SK-N-SH treated with all-trans-retinoic acid at 6 μM for 48 hours (cell line): ENCODE data around the gene CHSY1.

Experiments used
- ATAC-seq: fragments of 200-7000 bp; cut with Tn5 transposase; 3 replicates; pipeline ENCODE4 v1.9.1; 2020; ENCODE audit warnings: mild to moderate bottlenecking, moderate library complexity
- ARNTL ChIP-seq: fragments of 450-650 bp; formaldehyde crosslinking; IDR thresholded peaks from 2 replicates; pipeline ENCODE4 v1.5.0; 2020; ENCODE audit warnings: low read depth, mild to moderate bottlenecking, moderate library complexity, borderline replicate concordance
- BACH2 ChIP-seq: fragments of 250-450 bp; sonication (Bioruptor Pico); IDR thresholded peaks from 2 replicates; pipeline ENCODE4 v1.9.0; 2021; ENCODE audit warnings: mild to moderate bottlenecking, borderline replicate concordance
- CSDC2 ChIP-seq: fragments of 250-450 bp; sonication (Bioruptor Pico); IDR thresholded peaks from 2 replicates; pipeline ENCODE4 v1.5.0; 2020; ENCODE audit warnings: mild to moderate bottlenecking, moderate library complexity
- ESRRG ChIP-seq: fragments of 250-450 bp; sonication (Bioruptor Pico); IDR thresholded peaks from 2 replicates; pipeline ENCODE4 v1.6.1; 2021; ENCODE audit warnings: mild to moderate bottlenecking
- GLIS3 ChIP-seq: fragments of 250-450 bp; sonication (Bioruptor Pico); IDR thresholded peaks from 2 replicates; pipeline ENCODE4 v1.5.0; 2020; ENCODE audit warnings: mild to moderate bottlenecking, moderate library complexity
- ISL1 ChIP-seq: fragments of 250-450 bp; sonication (Bioruptor Pico); IDR thresholded peaks from 2 replicates; pipeline ENCODE4 v2.1.2; 2022; ENCODE audit warnings: mild to moderate bottlenecking, moderate library complexity
- OSR1 ChIP-seq: fragments of 250-450 bp; sonication (Bioruptor Pico); IDR thresholded peaks from 2 replicates; pipeline ENCODE4 v1.8.0; 2022; ENCODE audit warnings: moderate library complexity, mild to moderate bottlenecking, inconsistent platforms
- PATZ1 ChIP-seq: fragments of 250-450 bp; sonication (Bioruptor Pico); IDR thresholded peaks from 2 replicates; pipeline ENCODE4 v1.8.0; 2020; ENCODE audit warnings: mild to moderate bottlenecking, moderate library complexity, borderline replicate concordance
- RARB ChIP-seq: fragments of 250-450 bp; sonication (Bioruptor Pico); IDR thresholded peaks from 2 replicates; pipeline ENCODE4 v1.8.0; 2021; ENCODE audit warnings: mild to moderate bottlenecking, moderate library complexity
- TCF4 ChIP-seq: fragments of 250-450 bp; sonication (Bioruptor Pico); IDR thresholded peaks from 2 replicates; pipeline ENCODE4 v1.8.0; 2021; ENCODE audit warnings: mild to moderate bottlenecking, moderate library complexity, borderline replicate concordance
- TOX ChIP-seq: fragments of 250-450 bp; sonication (Bioruptor Pico); IDR thresholded peaks from 2 replicates; pipeline ENCODE4 v1.8.0; 2021; ENCODE audit warnings: mild to moderate bottlenecking, moderate library complexity, borderline replicate concordance
- ZFP3 ChIP-seq: fragments of 250-450 bp; sonication (Bioruptor Pico); IDR thresholded peaks from 2 replicates; pipeline ENCODE4 v1.5.0; 2020; ENCODE audit warnings: mild to moderate bottlenecking, moderate library complexity
- ZNF565 ChIP-seq: fragments of 450-650 bp; formaldehyde crosslinking; conservative IDR thresholded peaks from 2 replicates; pipeline ENCODE4 v1.5.0; 2020; ENCODE audit warnings: low read depth, mild to moderate bottlenecking, moderate library complexity
- ZNF70 ChIP-seq: fragments of 450-650 bp; formaldehyde crosslinking; IDR thresholded peaks from 2 replicates; pipeline ENCODE4 v1.5.0; 2020; ENCODE audit warnings: mild to moderate bottlenecking, moderate library complexity
- ZNF8 ChIP-seq: fragments of 450-650 bp; formaldehyde crosslinking; IDR thresholded peaks from 2 replicates; pipeline ENCODE4 v1.5.0; 2020; ENCODE audit warnings: mild to moderate bottlenecking, moderate library complexity
- TF ChIP-seq, protein P1 (sequence below): fragments of 250-450 bp; sonication (Bioruptor Pico); IDR thresholded peaks from 2 replicates; pipeline ENCODE4 v1.5.1; 2020; ENCODE audit warnings: low read depth, mild to moderate bottlenecking, moderate library complexity
- TF ChIP-seq, protein P2 (sequence below): fragments of 250-450 bp; sonication (Bioruptor Pico); IDR thresholded peaks from 2 replicates; pipeline ENCODE4 v1.5.1; 2021; ENCODE audit warnings: mild to moderate bottlenecking, moderate library complexity
- TF ChIP-seq, protein P3 (sequence below): fragments of 250-450 bp; sonication (Bioruptor Pico); IDR thresholded peaks from 2 replicates; pipeline ENCODE4 v1.5.0; 2020; ENCODE audit warnings: mild to moderate bottlenecking, moderate library complexity
- TF ChIP-seq, protein P4 (sequence below): fragments of 250-450 bp; sonication (Bioruptor Pico); IDR thresholded peaks from 2 replicates; pipeline ENCODE4 v1.8.0; 2021; ENCODE audit warnings: low read depth, mild to moderate bottlenecking, moderate library complexity, borderline replicate concordance

CHSY1 gene

GRCh38 chr15:101129851-101130380 lies 121.9 kb downstream of the CHSY1 start:
- no peak for ATAC-seq
- no peak for TF ChIP-seq ISL1 (CRISPR knock-in tag)
- no peak for TF ChIP-seq GLIS3 (CRISPR knock-in tag)
- TF ChIP-seq, protein P1, sequence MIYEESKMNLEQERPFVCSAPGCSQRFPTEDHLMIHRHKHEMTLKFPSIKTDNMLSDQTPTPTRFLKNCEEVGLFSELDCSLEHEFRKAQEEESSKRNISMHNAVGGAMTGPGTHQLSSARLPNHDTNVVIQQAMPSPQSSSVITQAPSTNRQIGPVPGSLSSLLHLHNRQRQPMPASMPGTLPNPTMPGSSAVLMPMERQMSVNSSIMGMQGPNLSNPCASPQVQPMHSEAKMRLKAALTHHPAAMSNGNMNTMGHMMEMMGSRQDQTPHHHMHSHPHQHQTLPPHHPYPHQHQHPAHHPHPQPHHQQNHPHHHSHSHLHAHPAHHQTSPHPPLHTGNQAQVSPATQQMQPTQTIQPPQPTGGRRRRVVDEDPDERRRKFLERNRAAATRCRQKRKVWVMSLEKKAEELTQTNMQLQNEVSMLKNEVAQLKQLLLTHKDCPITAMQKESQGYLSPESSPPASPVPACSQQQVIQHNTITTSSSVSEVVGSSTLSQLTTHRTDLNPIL (CRISPR knock-in tag) = no peak
- no peak for TF ChIP-seq TOX (CRISPR knock-in tag)
- TF ChIP-seq, protein P2, sequence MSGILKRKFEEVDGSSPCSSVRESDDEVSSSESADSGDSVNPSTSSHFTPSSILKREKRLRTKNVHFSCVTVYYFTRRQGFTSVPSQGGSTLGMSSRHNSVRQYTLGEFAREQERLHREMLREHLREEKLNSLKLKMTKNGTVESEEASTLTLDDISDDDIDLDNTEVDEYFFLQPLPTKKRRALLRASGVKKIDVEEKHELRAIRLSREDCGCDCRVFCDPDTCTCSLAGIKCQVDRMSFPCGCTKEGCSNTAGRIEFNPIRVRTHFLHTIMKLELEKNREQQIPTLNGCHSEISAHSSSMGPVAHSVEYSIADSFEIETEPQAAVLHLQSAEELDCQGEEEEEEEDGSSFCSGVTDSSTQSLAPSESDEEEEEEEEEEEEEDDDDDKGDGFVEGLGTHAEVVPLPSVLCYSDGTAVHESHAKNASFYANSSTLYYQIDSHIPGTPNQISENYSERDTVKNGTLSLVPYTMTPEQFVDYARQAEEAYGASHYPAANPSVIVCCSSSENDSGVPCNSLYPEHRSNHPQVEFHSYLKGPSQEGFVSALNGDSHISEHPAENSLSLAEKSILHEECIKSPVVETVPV (CRISPR knock-in tag) = no peak
- TF ChIP-seq, protein P3, sequence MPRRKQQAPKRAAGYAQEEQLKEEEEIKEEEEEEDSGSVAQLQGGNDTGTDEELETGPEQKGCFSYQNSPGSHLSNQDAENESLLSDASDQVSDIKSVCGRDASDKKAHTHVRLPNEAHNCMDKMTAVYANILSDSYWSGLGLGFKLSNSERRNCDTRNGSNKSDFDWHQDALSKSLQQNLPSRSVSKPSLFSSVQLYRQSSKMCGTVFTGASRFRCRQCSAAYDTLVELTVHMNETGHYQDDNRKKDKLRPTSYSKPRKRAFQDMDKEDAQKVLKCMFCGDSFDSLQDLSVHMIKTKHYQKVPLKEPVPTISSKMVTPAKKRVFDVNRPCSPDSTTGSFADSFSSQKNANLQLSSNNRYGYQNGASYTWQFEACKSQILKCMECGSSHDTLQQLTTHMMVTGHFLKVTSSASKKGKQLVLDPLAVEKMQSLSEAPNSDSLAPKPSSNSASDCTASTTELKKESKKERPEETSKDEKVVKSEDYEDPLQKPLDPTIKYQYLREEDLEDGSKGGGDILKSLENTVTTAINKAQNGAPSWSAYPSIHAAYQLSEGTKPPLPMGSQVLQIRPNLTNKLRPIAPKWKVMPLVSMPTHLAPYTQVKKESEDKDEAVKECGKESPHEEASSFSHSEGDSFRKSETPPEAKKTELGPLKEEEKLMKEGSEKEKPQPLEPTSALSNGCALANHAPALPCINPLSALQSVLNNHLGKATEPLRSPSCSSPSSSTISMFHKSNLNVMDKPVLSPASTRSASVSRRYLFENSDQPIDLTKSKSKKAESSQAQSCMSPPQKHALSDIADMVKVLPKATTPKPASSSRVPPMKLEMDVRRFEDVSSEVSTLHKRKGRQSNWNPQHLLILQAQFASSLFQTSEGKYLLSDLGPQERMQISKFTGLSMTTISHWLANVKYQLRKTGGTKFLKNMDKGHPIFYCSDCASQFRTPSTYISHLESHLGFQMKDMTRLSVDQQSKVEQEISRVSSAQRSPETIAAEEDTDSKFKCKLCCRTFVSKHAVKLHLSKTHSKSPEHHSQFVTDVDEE = no peak
- no peak for TF ChIP-seq ZFP3
- TF ChIP-seq ARNTL (CRISPR knock-in tag) = no peak
- TF ChIP-seq RARB = no peak
- TF ChIP-seq, all 23 proteins: peak for 0

DNA sequence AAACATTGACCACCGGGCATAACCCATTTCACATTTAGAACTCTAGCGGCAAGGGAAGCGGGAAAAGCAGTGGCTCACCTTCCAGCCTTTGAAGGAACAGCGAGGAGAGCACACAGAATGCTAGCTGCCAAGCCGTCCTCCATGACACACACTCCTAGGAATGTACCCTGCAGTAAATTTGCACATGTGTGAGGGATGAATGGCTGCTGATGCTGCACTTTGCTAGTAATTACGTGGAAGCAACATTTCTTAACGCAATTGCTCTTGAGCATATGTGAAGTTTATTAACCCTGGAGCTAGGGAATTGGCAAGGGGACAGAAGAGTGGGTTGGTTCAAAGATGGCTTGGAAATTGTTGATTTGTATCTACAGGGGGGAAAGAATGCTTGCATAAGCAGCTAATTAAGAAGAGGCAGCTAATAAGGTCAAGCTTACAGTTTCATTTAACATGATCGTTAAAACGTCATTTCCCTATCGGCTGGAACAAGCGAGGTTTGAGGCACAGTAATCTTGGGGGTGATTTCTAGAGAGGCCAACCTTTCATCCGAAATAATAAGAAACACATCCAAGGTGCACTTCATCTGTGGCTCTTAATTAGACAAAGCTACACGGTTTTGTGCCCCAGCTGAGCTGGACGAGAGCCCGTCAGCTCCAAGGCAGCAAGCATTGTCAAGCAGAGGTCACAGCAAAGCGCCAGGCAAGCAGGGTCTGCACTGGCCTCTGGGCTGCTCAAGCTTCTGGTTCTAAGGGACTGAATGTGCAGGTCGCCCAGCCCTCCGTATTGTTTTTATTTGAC lies 123.4 kb downstream of the CHSY1 start:
- peak; percentile 74 for ATAC-seq
- no peak for TF ChIP-seq BACH2 (CRISPR knock-in tag)
- no peak for TF ChIP-seq CSDC2
- TF ChIP-seq ZNF70 (CRISPR knock-in tag) = peak; percentile 77
- no peak for TF ChIP-seq ARNTL (CRISPR knock-in tag)
- TF ChIP-seq ISL1 (CRISPR knock-in tag) = peak; percentile 8; the same call in 1 of the 2 replicates
- TF ChIP-seq TCF4 (CRISPR knock-in tag) = no peak

DNA sequence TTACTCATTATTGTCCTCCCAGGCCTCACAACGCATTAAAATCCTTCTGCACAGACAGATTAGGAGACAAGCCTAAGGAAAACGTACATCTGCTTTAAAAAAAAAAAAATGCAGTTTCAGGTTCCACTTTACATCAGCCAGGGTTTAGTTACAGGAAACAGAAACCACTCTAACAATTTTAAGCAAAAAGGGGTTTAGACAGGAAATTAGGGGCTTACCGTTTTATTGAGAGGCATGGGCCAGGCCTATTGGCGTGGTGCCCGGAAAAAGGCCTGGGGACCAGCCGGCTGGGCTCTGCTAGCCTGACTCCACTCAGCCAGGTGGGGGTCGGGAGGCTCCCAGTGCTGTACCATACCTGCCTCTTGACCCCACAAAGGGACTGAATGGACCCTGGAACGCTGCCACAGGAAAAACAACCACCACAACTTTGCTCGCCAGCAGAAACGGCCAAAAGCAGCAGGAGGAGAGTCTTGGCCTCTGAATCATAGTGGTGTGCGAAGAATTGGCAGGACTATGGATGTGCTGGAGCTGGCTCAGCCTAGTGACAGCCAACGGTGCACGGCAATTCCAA lies 124.3 kb downstream of the CHSY1 start:
- peak; percentile 89 for ATAC-seq
- TF ChIP-seq, protein P4, sequence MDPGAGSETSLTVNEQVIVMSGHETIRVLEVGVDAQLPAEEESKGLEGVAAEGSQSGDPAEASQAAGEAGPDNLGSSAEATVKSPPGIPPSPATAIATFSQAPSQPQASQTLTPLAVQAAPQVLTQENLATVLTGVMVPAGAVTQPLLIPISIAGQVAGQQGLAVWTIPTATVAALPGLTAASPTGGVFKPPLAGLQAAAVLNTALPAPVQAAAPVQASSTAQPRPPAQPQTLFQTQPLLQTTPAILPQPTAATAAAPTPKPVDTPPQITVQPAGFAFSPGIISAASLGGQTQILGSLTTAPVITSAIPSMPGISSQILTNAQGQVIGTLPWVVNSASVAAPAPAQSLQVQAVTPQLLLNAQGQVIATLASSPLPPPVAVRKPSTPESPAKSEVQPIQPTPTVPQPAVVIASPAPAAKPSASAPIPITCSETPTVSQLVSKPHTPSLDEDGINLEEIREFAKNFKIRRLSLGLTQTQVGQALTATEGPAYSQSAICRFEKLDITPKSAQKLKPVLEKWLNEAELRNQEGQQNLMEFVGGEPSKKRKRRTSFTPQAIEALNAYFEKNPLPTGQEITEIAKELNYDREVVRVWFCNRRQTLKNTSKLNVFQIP (CRISPR knock-in tag) = no peak
- TF ChIP-seq ESRRG (CRISPR knock-in tag) (no peak), OSR1 (CRISPR knock-in tag) (no peak), ARNTL (CRISPR knock-in tag) (no peak), ZNF565 (CRISPR knock-in tag) (no peak), RARB (no peak), PATZ1 (CRISPR knock-in tag) (no peak), TCF4 (CRISPR knock-in tag) (peak; percentile 69; the same call in 1 of the 2 replicates), GLIS3 (CRISPR knock-in tag) (no peak), ZNF70 (CRISPR knock-in tag) (no peak), BACH2 (CRISPR knock-in tag) (no peak), ZNF8 (CRISPR knock-in tag) (no peak), ZFP3 (peak; percentile 27; the same call in 1 of the 2 replicates)
- TF ChIP-seq, protein P3 = peak; percentile 23; the same call in 1 of the 2 replicates
